ENCODE results near the gene KRT8. TPM values are rescaled to one million over a fixed set of nuclear protein-coding genes. Genes with fewer than 3 reads are reported as not detected.
A peak's percentile ranks its signal among the peaks of the same experiment; 100 is the strongest.

The KRT8 gene
- total RNA-seq, 1 experiment from 2014 or later, result 179 TPM

GRCh38 chr12:52907092-52907810 lies 2.4 kb upstream of the KRT8 start:
- Mint-ChIP-seq H3K27me3 (ENCODE audit: insufficient read depth, unreplicated experiment) (no peaks in the 10 kb centered on the region), H3K4me3 (ENCODE audit: unreplicated experiment) (peak overlapping the region; percentile 38), H3K27ac (ENCODE audit: low read depth, unreplicated experiment) (peak overlapping the region; percentile 95), H3K4me1 (ENCODE audit: insufficient read depth, unreplicated experiment) (peaks cover 32% of the 10 kb centered on the region), H3K36me3 (ENCODE audit: insufficient read depth, unreplicated experiment) (no peaks in the 10 kb centered on the region), H3K9me3 (ENCODE audit: unreplicated experiment) (no peaks in the 10 kb centered on the region)
- no TSS peak for BruUV-seq (replicated peaks)
- TF ChIP-seq CTCF (IDR thresholded peaks at IDR 0.05; ENCODE audit: unreplicated experiment), result no peak
- CTCF ChIA-PET, result interaction anchor here (0.7 to 4.0 kb wide), 9 partner anchors 10 to 752 kb away, joined by 3 to 48 read pairs (median 7); no protein-coding TSS in a partner anchor
- POLR2A ChIA-PET, result interaction anchor here (0.5 to 9.9 kb wide), 13 partner anchors 16 to 838 kb away, joined by 3 to 159 read pairs (median 4); partner anchors contain the start of genes ATG101, EIF4B, KRT18 and KRT5
- DNase-seq (ENCODE audit: unreplicated experiment), result peak; percentile 85
- intact Hi-C loops (cut with micrococcal nuclease), result no loop called here

DNA sequence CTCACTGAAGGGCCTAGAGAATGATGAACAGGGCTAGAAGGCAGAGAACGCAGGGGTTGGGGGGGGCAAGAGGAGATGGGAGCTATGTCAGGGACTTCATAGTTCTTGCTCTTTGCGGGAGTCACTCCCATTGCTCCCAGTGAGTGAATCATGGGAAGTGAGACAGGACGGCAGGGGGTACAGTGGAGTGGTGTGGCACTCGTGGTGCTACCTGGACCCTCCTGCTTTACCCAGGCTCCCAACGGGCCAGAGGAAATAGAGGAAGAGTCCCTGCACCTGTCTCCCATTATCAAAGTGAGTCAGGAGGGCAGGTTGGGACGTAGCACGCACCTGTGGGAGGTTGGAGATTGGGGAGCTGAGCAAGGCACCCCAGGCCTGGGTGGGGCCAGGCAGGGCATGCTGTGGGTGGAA lies 1.3 kb upstream of the KRT8 start:
- BruUV-seq (replicated peaks), result no TSS peak
- ChIA-PET CTCF (interaction anchor here (1.0 to 5.1 kb wide), 10 partner anchors 10 to 751 kb away, joined by 3 to 50 read pairs (median 8); no protein-coding TSS in a partner anchor), POLR2A (interaction anchor here (0.6 to 9.9 kb wide), 6 partner anchors 39 to 620 kb away, joined by 3 to 159 read pairs (median 6); partner anchors contain the start of genes EIF4B and KRT18)
- peak; percentile 67 for DNase-seq (ENCODE audit: unreplicated experiment)
- no peaks in the 10 kb centered on the region for H3K9me3 Mint-ChIP-seq (ENCODE audit: unreplicated experiment)
- H3K27ac Mint-ChIP-seq (ENCODE audit: low read depth, unreplicated experiment), result peak overlapping the region; percentile 82
- intact Hi-C loops (cut with micrococcal nuclease), result no loop called here
- no peaks in the 10 kb centered on the region for H3K27me3 Mint-ChIP-seq (ENCODE audit: insufficient read depth, unreplicated experiment)
- H3K4me3 Mint-ChIP-seq (ENCODE audit: unreplicated experiment), result no peak overlapping the region
- peaks cover 6% of the 10 kb centered on the region for H3K36me3 Mint-ChIP-seq (ENCODE audit: insufficient read depth, unreplicated experiment)
- no peak for TF ChIP-seq CTCF (IDR thresholded peaks at IDR 0.05; ENCODE audit: unreplicated experiment)
- peaks cover 32% of the 10 kb centered on the region for H3K4me1 Mint-ChIP-seq (ENCODE audit: insufficient read depth, unreplicated experiment)

GRCh38 chr12:52903855-52904508 lies 894 bp downstream of the KRT8 start:
- POLR2A ChIA-PET, result interaction anchor here (0.6 to 9.9 kb wide), 12 partner anchors 8 to 1878 kb away, joined by 3 to 159 read pairs (median 6); partner anchors contain the start of genes EIF4B, KRT18, KRT5 and SLC11A2
- peak overlapping the region; percentile 76 for H3K4me3 Mint-ChIP-seq (ENCODE audit: unreplicated experiment)
- intact Hi-C loops (cut with micrococcal nuclease), result loop anchor here (1.0 to 2.0 kb wide), 2 partner anchors 23 to 45 kb away; partner anchors contain the start of gene KRT18
- TF ChIP-seq CTCF (IDR thresholded peaks at IDR 0.05; ENCODE audit: unreplicated experiment), result no peak
- no TSS peak for BruUV-seq (replicated peaks)
- peak; percentile 68 for DNase-seq (ENCODE audit: unreplicated experiment)
- no peaks in the 10 kb centered on the region for H3K9me3 Mint-ChIP-seq (ENCODE audit: unreplicated experiment)
- CTCF ChIA-PET, result interaction anchor here (0.6 to 5.1 kb wide), 9 partner anchors 8 to 688 kb away, joined by 3 to 50 read pairs (median 8); partner anchors contain the start of gene EIF4B
- H3K27ac Mint-ChIP-seq (ENCODE audit: low read depth, unreplicated experiment), result peak overlapping the region; percentile 82
- peaks cover 32% of the 10 kb centered on the region for H3K4me1 Mint-ChIP-seq (ENCODE audit: insufficient read depth, unreplicated experiment)
- peaks cover 28% of the 10 kb centered on the region for H3K36me3 Mint-ChIP-seq (ENCODE audit: insufficient read depth, unreplicated experiment)
- no peaks in the 10 kb centered on the region for H3K27me3 Mint-ChIP-seq (ENCODE audit: insufficient read depth, unreplicated experiment)
